Measurements from ENCODE around the gene SPAG16.

Gene SPAG16

DNA sequence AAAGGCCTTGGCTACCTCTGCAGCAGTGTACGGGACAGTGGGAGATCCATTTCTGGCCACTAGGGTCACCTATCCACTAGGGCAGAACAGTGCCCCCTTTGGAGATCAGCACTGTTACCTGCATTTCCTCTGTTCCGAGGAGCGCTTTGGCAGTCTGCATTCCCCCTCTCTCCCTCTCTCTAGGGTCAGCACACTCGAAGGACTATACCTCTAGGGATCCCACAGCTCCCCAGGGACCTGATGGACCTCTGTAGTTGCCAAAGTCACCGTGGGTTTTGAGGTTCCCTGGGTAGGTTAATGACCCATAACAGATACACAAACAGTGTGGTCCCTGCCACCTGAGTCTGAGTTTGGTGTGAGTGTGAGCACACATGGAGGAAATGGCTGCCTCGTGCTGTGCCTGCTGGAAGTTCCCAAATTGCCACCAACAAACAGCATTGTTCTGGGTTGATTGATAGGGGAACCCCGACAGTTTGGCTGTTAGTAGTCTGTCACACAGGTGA lies 1026.8 kb downstream of the SPAG16 start:
- no peaks in the 10 kb centered on the region for H3F3A ChIP-seq (ENCODE audit: insufficient read depth)
- no peaks in the 10 kb centered on the region for H3K9me2 ChIP-seq (replicated peaks; ENCODE audit: insufficient read depth, low read length)
- H3K9ac ChIP-seq (ENCODE audit: low read length) = no peak overlapping the region
- H2AFZ ChIP-seq (ENCODE audit: low read depth, low read length, severe bottlenecking) = no peak overlapping the region
- no peak for TF ChIP-seq EZH2phosphoT487 (conservative IDR thresholded peaks at IDR 0.05; ENCODE audit: low read length)
- TF ChIP-seq, protein P1, sequence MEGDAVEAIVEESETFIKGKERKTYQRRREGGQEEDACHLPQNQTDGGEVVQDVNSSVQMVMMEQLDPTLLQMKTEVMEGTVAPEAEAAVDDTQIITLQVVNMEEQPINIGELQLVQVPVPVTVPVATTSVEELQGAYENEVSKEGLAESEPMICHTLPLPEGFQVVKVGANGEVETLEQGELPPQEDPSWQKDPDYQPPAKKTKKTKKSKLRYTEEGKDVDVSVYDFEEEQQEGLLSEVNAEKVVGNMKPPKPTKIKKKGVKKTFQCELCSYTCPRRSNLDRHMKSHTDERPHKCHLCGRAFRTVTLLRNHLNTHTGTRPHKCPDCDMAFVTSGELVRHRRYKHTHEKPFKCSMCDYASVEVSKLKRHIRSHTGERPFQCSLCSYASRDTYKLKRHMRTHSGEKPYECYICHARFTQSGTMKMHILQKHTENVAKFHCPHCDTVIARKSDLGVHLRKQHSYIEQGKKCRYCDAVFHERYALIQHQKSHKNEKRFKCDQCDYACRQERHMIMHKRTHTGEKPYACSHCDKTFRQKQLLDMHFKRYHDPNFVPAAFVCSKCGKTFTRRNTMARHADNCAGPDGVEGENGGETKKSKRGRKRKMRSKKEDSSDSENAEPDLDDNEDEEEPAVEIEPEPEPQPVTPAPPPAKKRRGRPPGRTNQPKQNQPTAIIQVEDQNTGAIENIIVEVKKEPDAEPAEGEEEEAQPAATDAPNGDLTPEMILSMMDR (IDR thresholded peaks at IDR 0.05; ENCODE audit: insufficient read depth, low read length, poor library complexity, severe bottlenecking) = no peak
- no peaks in the 10 kb centered on the region for H3K36me3 ChIP-seq (ENCODE audit: low read length)
- H3K27me3 ChIP-seq (ENCODE audit: low read length) = no peaks in the 10 kb centered on the region
- H3K4me2 ChIP-seq (ENCODE audit: low read depth, low read length, poor library complexity, severe bottlenecking) = no peak overlapping the region
- H3K27ac ChIP-seq (ENCODE audit: low read depth, low read length) = no peak overlapping the region
- no peak overlapping the region for H3K4me3 ChIP-seq (ENCODE audit: insufficient read depth, low read length, poor library complexity, severe bottlenecking)
- H3K9me3 ChIP-seq (ENCODE audit: insufficient read depth, low read length) = no peaks in the 10 kb centered on the region
- no peaks in the 10 kb centered on the region for H4K20me1 ChIP-seq (ENCODE audit: low read depth, low read length)
- no peaks in the 10 kb centered on the region for H3K79me2 ChIP-seq (ENCODE audit: insufficient read depth, low read length)

- Histone ChIP-seq H3K36me3 (ENCODE audit: low read length) (no peaks in the 10 kb centered on the region), H3K79me2 (ENCODE audit: insufficient read depth, low read length) (no peaks in the 10 kb centered on the region), H3K9me3 (ENCODE audit: insufficient read depth, low read length) (no peaks in the 10 kb centered on the region), H3K4me2 (ENCODE audit: low read depth, low read length, poor library complexity, severe bottlenecking) (no peak overlapping the region), H3K9ac (ENCODE audit: low read length) (no peak overlapping the region), H3K27me3 (ENCODE audit: low read length) (no peaks in the 10 kb centered on the region), H3K27ac (ENCODE audit: low read depth, low read length) (no peak overlapping the region), H2AFZ (ENCODE audit: low read depth, low read length, severe bottlenecking) (no peak overlapping the region), H3F3A (ENCODE audit: insufficient read depth) (no peaks in the 10 kb centered on the region), H3K4me3 (ENCODE audit: insufficient read depth, low read length, poor library complexity, severe bottlenecking) (no peak overlapping the region), H4K20me1 (ENCODE audit: low read depth, low read length) (no peaks in the 10 kb centered on the region), H3K9me2 (replicated peaks; ENCODE audit: insufficient read depth, low read length) (no peaks in the 10 kb centered on the region)
- no peak for TF ChIP-seq EZH2phosphoT487 (conservative IDR thresholded peaks at IDR 0.05; ENCODE audit: low read length)
- TF ChIP-seq, protein P1 (IDR thresholded peaks at IDR 0.05; ENCODE audit: insufficient read depth, low read length, poor library complexity, severe bottlenecking) = no peak
These were observed 1027.9 kb downstream of the SPAG16 start for GRCh38 chr2:214311931-214312749.

DNA sequence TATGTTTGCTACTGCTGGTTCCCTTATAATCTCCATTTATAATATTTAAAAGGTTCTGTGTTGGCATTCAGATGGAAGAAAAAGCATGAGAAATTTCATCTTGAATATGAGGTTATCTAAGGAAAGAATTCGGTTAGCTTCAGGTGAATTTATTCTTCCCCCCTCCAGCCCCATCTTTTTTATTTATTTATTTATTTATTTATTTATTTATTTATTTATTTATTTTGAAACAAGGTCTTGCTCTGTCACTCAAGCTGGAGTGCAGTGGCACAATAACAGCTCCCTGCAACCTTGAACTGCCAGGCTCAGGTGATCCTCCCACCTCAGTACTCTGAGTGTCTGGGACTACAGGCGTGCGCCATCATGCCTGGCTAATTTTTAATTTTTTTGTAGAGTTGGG lies 1031.1 kb downstream of the SPAG16 start:
- Histone ChIP-seq H2AFZ (ENCODE audit: low read depth, low read length, severe bottlenecking) (no peak overlapping the region), H3K79me2 (ENCODE audit: insufficient read depth, low read length) (no peaks in the 10 kb centered on the region), H3K36me3 (ENCODE audit: low read length) (no peaks in the 10 kb centered on the region), H3K27ac (ENCODE audit: low read depth, low read length) (no peak overlapping the region), H3K9me3 (ENCODE audit: insufficient read depth, low read length) (no peaks in the 10 kb centered on the region), H3K4me3 (ENCODE audit: insufficient read depth, low read length, poor library complexity, severe bottlenecking) (no peak overlapping the region), H3K9ac (ENCODE audit: low read length) (no peak overlapping the region), H3K27me3 (ENCODE audit: low read length) (no peaks in the 10 kb centered on the region), H3F3A (ENCODE audit: insufficient read depth) (no peaks in the 10 kb centered on the region), H3K4me2 (ENCODE audit: low read depth, low read length, poor library complexity, severe bottlenecking) (no peak overlapping the region), H3K9me2 (replicated peaks; ENCODE audit: insufficient read depth, low read length) (no peaks in the 10 kb centered on the region), H4K20me1 (ENCODE audit: low read depth, low read length) (no peaks in the 10 kb centered on the region)
- TF ChIP-seq, protein P1 (IDR thresholded peaks at IDR 0.05; ENCODE audit: insufficient read depth, low read length, poor library complexity, severe bottlenecking) = no peak
- no peak for TF ChIP-seq EZH2phosphoT487 (conservative IDR thresholded peaks at IDR 0.05; ENCODE audit: low read length)
